Activated T-helper 9 cell treated with anti-CD3 and anti-CD28 coated beads, Interleukin-2, amount 50 U/mL, for 16 hours (primary cell): ENCODE measurements around the gene CD40LG.

ENCODE experiments used
- DNase-seq: peaks from one replicate; pipeline ENCODE4 v3.0.0-alpha.2; 2020; ENCODE audit warnings: low read depth

Gene CD40LG

GRCh38 chrX:136647677-136648360, at the start of gene CD40LG:
Gene CD40LG (plus strand): TSS chrX:136648158. CDS start chrX:136648249, 91 bp downstream.
- no peak for DNase-seq

GRCh38 chrX:136598631-136599030, 49.3 kb upstream of the CD40LG start:
- DNase-seq, result peak; percentile 24

- no peak for DNase-seq
Measured at GRCh38 chrX:136600059-136600458, 47.9 kb upstream of the CD40LG start.

GRCh38 chrX:136607236-136607635, 40.7 kb upstream of the CD40LG start:
- DNase-seq, result no peak

- DNase-seq, result peak; percentile 32
Measured at GRCh38 chrX:136608295-136608933, 39.5 kb upstream of the CD40LG start.

- DNase-seq, result no peak
Measured at GRCh38 chrX:136616987-136617685, 30.8 kb upstream of the CD40LG start.

GRCh38 chrX:136619899-136620505, 28.0 kb upstream of the CD40LG start:
- DNase-seq, result no peak

GRCh38 chrX:136620780-136621179, 27.2 kb upstream of the CD40LG start:
- no peak for DNase-seq

- DNase-seq, result no peak
Measured at GRCh38 chrX:136622568-136622967, 25.4 kb upstream of the CD40LG start.

GRCh38 chrX:136623396-136623795, 24.6 kb upstream of the CD40LG start:
- DNase-seq, result no peak

GRCh38 chrX:136625246-136625645, 22.7 kb upstream of the CD40LG start:
- DNase-seq, result no peak

GRCh38 chrX:136626237-136626636, 21.7 kb upstream of the CD40LG start:
- DNase-seq, result no peak

GRCh38 chrX:136626891-136627290, 21.1 kb upstream of the CD40LG start:
- no peak for DNase-seq

- DNase-seq, result no peak
Measured at GRCh38 chrX:136627409-136627808, 20.5 kb upstream of the CD40LG start.

- no peak for DNase-seq
Measured at GRCh38 chrX:136629084-136629750, 18.7 kb upstream of the CD40LG start.

- no peak for DNase-seq
Measured at GRCh38 chrX:136630881-136631280, 17.1 kb upstream of the CD40LG start.

GRCh38 chrX:136635235-136635634, 12.7 kb upstream of the CD40LG start:
- no peak for DNase-seq

- DNase-seq, result no peak
Measured at GRCh38 chrX:136636121-136636520, 11.8 kb upstream of the CD40LG start.

GRCh38 chrX:136639506-136640176, 8.3 kb upstream of the CD40LG start:
- DNase-seq, result no peak

GRCh38 chrX:136643243-136643642, 4.7 kb upstream of the CD40LG start:
- DNase-seq, result no peak

- peak; percentile 42 for DNase-seq
Measured at GRCh38 chrX:136646602-136647239, 1.2 kb upstream of the CD40LG start.
